OCI-LY1 (cell line): Measurements from ENCODE around the gene MRFAP1.

Source experiments
- H2AFZ ChIP-seq: fragments of 200-600 bp; sonication (generic), shearing (Covaris generic); 2 replicates; pipeline ENCODE4 v1.6.0; 2014; ENCODE audit warnings: antibody characterized with exemption, mild to moderate bottlenecking, low read length
- H3F3A ChIP-seq: fragments of 200-600 bp; sonication (generic), shearing (Covaris generic); 2 replicates; pipeline ENCODE4 v1.6.0; 2014; ENCODE audit warnings: mild to moderate bottlenecking, antibody characterized with exemption, low read length, moderate library complexity; ENCODE audit not compliant: insufficient read depth
- H3K27ac ChIP-seq: fragments of 200-600 bp; sonication (generic); 2 replicates; pipeline ENCODE4 v1.5.1; 2014; ENCODE audit warnings: low read length, mixed run types, mild to moderate bottlenecking, low read depth; ENCODE audit not compliant: poor library complexity, severe bottlenecking
- H3K27me3 ChIP-seq: fragments of 200-600 bp; sonication (generic); 2 replicates; pipeline ENCODE4 v1.6.0; 2014; ENCODE audit warnings: antibody characterized with exemption, mild to moderate bottlenecking, low read length, moderate library complexity; ENCODE audit not compliant: insufficient read depth
- H3K36me3 ChIP-seq: fragments of 200-600 bp; sonication (generic); 2 replicates; pipeline ENCODE4 v1.6.1; 2014; ENCODE audit warnings: mild to moderate bottlenecking, antibody characterized with exemption, low read length, moderate library complexity, mixed read lengths; ENCODE audit not compliant: insufficient read depth
- H3K4me1 ChIP-seq: fragments of 200-600 bp; sonication (generic); 2 replicates; pipeline ENCODE4 v1.5.1; 2014; ENCODE audit warnings: mild to moderate bottlenecking, low read length, moderate library complexity; ENCODE audit not compliant: insufficient read depth, severe bottlenecking
- H3K4me2 ChIP-seq: fragments of 200-600 bp; sonication (generic), shearing (Covaris generic); 2 replicates; pipeline ENCODE4 v1.6.1; 2014; ENCODE audit warnings: low read length
- H3K4me3 ChIP-seq: fragments of 200-600 bp; sonication (generic); 2 replicates; pipeline ENCODE4 v1.5.1; 2014; ENCODE audit warnings: low read length, low read depth, mild to moderate bottlenecking, mixed read lengths; ENCODE audit not compliant: poor library complexity, severe bottlenecking
- H3K79me2 ChIP-seq: fragments of 200-600 bp; shearing (Covaris generic); 2 replicates; pipeline ENCODE4 v1.6.1; 2016; ENCODE audit warnings: mixed run types, low read length, mixed read lengths; ENCODE audit not compliant: insufficient read depth
- H3K9ac ChIP-seq: fragments of 200-600 bp; sonication (generic), shearing (Covaris generic); 2 replicates; pipeline ENCODE4 v1.6.1; 2014; ENCODE audit warnings: mild to moderate bottlenecking, low read length, mixed read lengths
- H3K9me2 ChIP-seq: fragments of 200-600 bp; sonication (generic), shearing (Covaris generic); 2 replicates; pipeline ENCODE4 v1.6.1; 2014; ENCODE audit warnings: low read depth, mild to moderate bottlenecking, low read length, mixed read lengths
- H3K9me3 ChIP-seq: fragments of 200-600 bp; shearing (Covaris generic); 2 replicates; pipeline ENCODE4 v1.6.1; 2014; ENCODE audit warnings: low read length, mixed read lengths
- H4K20me1 ChIP-seq: fragments of 200-600 bp; sonication (generic), shearing (Covaris generic); 2 replicates; pipeline ENCODE4 v1.6.0; 2016; ENCODE audit warnings: mild to moderate bottlenecking, low read length; ENCODE audit not compliant: insufficient read depth
- CTCF ChIP-seq: fragments of 200-600 bp; sonication (generic), shearing (Covaris generic); IDR thresholded peaks from 2 replicates; pipeline ENCODE4 v1.5.1; 2017; ENCODE audit warnings: mild to moderate bottlenecking, antibody characterized with exemption, low read length, moderate library complexity, mixed read lengths
- EZH2 ChIP-seq: fragments of 200-600 bp; sonication (generic), shearing (Covaris generic); IDR thresholded peaks from 2 replicates; pipeline ENCODE4 v1.8.0; 2017; ENCODE audit warnings: borderline replicate concordance, mixed run types, mild to moderate bottlenecking, antibody characterized with exemption, low read length, moderate library complexity, mixed read lengths

The MRFAP1 gene

DNA sequence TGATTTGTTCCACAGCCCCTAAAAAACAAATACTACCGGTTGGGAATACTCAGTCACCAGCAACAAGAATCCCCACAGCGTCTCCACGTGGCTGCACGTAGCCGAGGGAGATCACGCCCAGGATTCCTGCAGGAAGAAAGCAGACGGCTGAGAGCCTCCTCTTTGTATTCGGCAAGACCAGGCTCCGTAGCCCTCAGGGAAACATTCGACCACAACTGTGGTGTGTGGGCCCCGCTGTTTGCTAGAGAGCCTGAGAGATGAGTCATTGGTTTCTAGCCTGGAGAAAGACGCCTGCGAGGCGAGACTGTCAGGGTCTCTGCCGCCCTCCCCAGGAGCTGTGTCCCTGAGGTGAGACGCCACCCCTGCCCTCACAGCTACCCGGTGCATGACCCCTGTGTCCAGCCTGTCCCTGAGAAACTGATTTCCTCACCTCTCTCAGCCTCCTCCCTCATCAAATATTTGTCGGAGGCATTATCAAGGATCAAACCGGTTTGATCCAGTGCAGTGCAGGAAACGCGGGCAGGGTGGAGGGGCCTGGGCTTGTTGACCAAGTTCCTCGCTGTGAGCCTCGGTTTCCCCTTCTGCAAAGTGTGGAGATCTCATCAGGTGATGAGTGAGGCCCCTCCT is 48.5 kb downstream of the MRFAP1 start:
- Histone ChIP-seq H2AFZ (no peak overlapping the region), H3F3A (no peaks in the 10 kb centered on the region), H3K9me3 (no peaks in the 10 kb centered on the region), H4K20me1 (no peaks in the 10 kb centered on the region), H3K4me2 (no peak overlapping the region), H3K79me2 (no peaks in the 10 kb centered on the region), H3K27me3 (no peaks in the 10 kb centered on the region), H3K4me3 (no peak overlapping the region), H3K27ac (no peak overlapping the region), H3K9ac (no peak overlapping the region), H3K36me3 (no peaks in the 10 kb centered on the region), H3K4me1 (no peaks in the 10 kb centered on the region), H3K9me2 (no peaks in the 10 kb centered on the region)
- no peak for TF ChIP-seq EZH2
- TF ChIP-seq CTCF: no peak

DNA sequence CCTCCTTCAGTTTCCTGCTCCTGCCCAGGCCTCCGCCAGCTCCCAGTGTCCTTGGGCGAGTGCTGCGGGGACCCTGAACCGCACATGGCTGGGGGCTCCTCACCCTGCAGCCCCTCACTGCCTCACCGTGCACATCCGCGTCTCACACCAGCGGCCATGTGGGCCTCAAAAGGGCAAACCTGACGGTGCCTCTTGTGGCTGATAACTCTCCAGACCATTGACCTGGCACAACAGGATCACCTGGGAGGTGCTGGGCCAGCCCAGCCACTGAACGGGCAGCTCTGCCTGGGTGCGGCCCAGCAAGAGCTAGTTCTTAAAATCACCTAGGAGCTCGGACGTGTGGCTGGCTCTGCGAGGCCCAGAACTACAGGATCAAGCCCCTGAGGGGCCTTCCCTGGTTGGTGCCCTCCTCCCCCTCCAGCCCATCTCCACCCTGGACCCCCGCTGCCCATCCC is 49.0 kb downstream of the MRFAP1 start:
- Histone ChIP-seq H3K9ac (no peak overlapping the region), H3K4me3 (no peak overlapping the region), H3F3A (no peaks in the 10 kb centered on the region), H3K79me2 (no peaks in the 10 kb centered on the region), H2AFZ (no peak overlapping the region), H3K9me3 (no peaks in the 10 kb centered on the region), H4K20me1 (no peaks in the 10 kb centered on the region), H3K4me1 (no peaks in the 10 kb centered on the region), H3K27me3 (no peaks in the 10 kb centered on the region), H3K27ac (no peak overlapping the region), H3K36me3 (no peaks in the 10 kb centered on the region), H3K9me2 (no peaks in the 10 kb centered on the region), H3K4me2 (no peak overlapping the region)
- TF ChIP-seq CTCF: no peak
- TF ChIP-seq EZH2: no peak
